Measurements from ENCODE around the gene LDLRAD4. TPM values are rescaled to one million over a fixed set of nuclear protein-coding genes. Genes with fewer than 3 reads are reported as not detected.

Gene LDLRAD4
- total and polyA plus RNA-seq, 9 of the 15 experiments (the other 6 are each of a cell fraction or from before 2014, with no cell fraction given), result 0.01 TPM; not detected in 8

- no peaks in the 10 kb centered on the region for H3K9me3 ChIP-seq (replicated peaks; ENCODE audit: control insufficient read depth, insufficient read depth, low read depth, low read length)
- in situ Hi-C loops (cut with MboI), result no loop called here
- intact Hi-C loops (cut with micrococcal nuclease), result loop anchor here (10.0 kb wide), 1 partner anchor 53 kb away; no protein-coding TSS in a partner anchor
- peaks cover 6% of the 10 kb centered on the region; the same call in 1 of the 2 replicates for H4K20me1 ChIP-seq (replicated peaks; ENCODE audit: control insufficient read depth, insufficient read depth, low read length)
- FAIRE-seq (no peak), ATAC-seq (no peak), DNase-seq (ENCODE audit: extremely low read depth in 1 of 4, low spot score in 3 of 4) (peak in 2 of 4 experiments; percentile 27 to 35)
- H3K9me1 ChIP-seq (ENCODE audit: control insufficient read depth, insufficient read depth, low read length), result no peaks in the 10 kb centered on the region
- no peaks in the 10 kb centered on the region for H3K79me2 ChIP-seq (ENCODE audit: control insufficient read depth, insufficient read depth, low read length)
- no peak overlapping the region for H3K4me2 ChIP-seq (ENCODE audit: insufficient read depth, low read length)
- H3K36me3 ChIP-seq (ENCODE audit: control insufficient read depth, insufficient read depth, low read length), result no peaks in the 10 kb centered on the region
- ChIA-PET CTCF (ENCODE audit: low intra/inter-chr PET ratio) (no interaction called here), POLR2A (no interaction called here)
- H3K4me3 ChIP-seq, result no peak overlapping the region
- H3K27me3 ChIP-seq (ENCODE audit: control insufficient read depth in 2 of 2, insufficient read depth in 2 of 2, low read length in 2 of 2), result peaks cover 38 to 46% of the 10 kb centered on the region in 2 experiments
- 15% methylated on average over 23 of the region's 53 CpGs for WGBS (ENCODE audit: insufficient coverage, low coverage, missing lambda C conversion rate)
- H2AFZ ChIP-seq (ENCODE audit: low read depth, low read length), result no peak overlapping the region
- H3K9ac ChIP-seq (ENCODE audit: insufficient read depth in 1 of 2, low read depth in 2 of 2, low read length in 2 of 2), result no peak overlapping the region
- BruUV-seq (replicated peaks), result no TSS peak
- no peak for TF ChIP-seq THRB (CRISPR knock-in tag; conservative IDR thresholded peaks at IDR 0.05)
- no peak for TF ChIP-seq CTCF (IDR thresholded peaks at IDR 0.05 in 2 of 3, conservative IDR thresholded peaks at IDR 0.05 in 1 of 3; ENCODE audit: insufficient read depth in 2 of 3, low read depth in 1 of 3, low read length in 3 of 3)
- no peak for TF ChIP-seq ZNF197 (CRISPR knock-in tag; IDR thresholded peaks at IDR 0.05; ENCODE audit: low read depth)
- no peak for TF ChIP-seq LARP7 (IDR thresholded peaks at IDR 0.05)
- no peak for TF ChIP-seq NCOA2 (IDR thresholded peaks at IDR 0.05; ENCODE audit: partially characterized antibody in 2 of 2)
- no peak for TF ChIP-seq CREB3 (tag; conservative IDR thresholded peaks at IDR 0.05; ENCODE audit: low read depth)
- TF ChIP-seq GATAD2A (IDR thresholded peaks at IDR 0.05), result no peak
- TF ChIP-seq SMARCA4 (IDR thresholded peaks at IDR 0.05), result no peak
- TF ChIP-seq KAT8 (IDR thresholded peaks at IDR 0.05; ENCODE audit: low read depth), result no peak
- no peak for TF ChIP-seq KAT7 (CRISPR knock-in tag; IDR thresholded peaks at IDR 0.05; ENCODE audit: borderline replicate concordance)
- no peak for TF ChIP-seq USF1 (CRISPR knock-in tag; IDR thresholded peaks at IDR 0.05)
- H3K27ac ChIP-seq (ENCODE audit: extremely low read depth, low read depth, low read length), result no peak overlapping the region
- peaks cover 0 to 20% of the 10 kb centered on the region in 2 experiments; a peak in 2 of 5 replicates for H3K4me1 ChIP-seq (replicated peaks in 1 of 2; ENCODE audit: control insufficient read depth in 2 of 2, insufficient read depth in 2 of 2, low read length in 2 of 2)
Measured at GRCh38 chr18:13217971-13218367, 591 bp upstream of the LDLRAD4 start.

All from K562 (cell line).